ENCODE data around the gene NRROS.
"Not testable (repeated sequence)": the region's sequence is repeated elsewhere in the genome, so short reads cannot be mapped to it uniquely, and the experiment has no call there.

The NRROS gene

GRCh38 chr3:196639483-196640296, at the start of gene NRROS:
TSS of gene NRROS (plus strand) at chr3:196639694. CDS start at chr3:196654540, 14,846 bp downstream.
- DNase-seq, result peak; percentile 71

GRCh38 chr3:196590279-196590678, 49.2 kb upstream of the NRROS start:
- no peak for DNase-seq

- no peak for DNase-seq
Measured at GRCh38 chr3:196596355-196596754, 43.1 kb upstream of the NRROS start.

DNA sequence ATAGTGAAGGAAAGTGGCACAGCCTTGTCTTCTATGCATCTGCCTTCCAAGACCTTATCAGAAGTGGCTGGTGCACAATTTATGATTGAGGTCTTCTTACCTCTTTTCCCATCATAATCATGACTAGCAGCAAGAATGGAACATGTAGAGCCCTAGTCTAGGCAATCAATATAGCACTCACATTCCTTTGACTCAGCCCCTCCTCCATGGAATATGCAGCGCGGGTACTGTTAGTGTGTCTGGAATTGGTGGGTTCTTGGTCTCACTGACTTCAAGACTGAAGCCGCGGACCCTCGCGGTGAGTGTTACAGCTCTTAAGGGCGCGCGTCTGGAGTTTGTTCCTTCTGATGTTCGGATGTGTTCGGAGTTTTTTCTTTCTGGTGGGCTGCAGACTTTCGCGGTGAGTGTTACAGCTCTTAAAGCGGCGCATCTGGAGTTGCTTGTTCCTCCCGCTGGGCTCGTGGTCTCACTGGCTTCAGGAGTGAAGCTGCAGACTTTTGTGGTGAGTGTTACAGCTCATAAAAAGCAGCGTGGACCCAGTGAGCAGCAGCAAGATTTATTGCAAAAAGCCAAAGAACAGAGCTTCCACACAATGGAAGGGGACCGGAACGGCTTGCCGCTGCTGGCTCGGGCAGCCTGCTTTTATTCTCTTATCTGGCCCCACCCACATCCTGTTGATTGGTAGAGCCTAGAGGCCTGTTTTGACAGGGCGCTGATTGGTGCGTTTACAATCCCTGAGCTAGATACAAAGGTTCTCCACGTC, 41.3 kb upstream of the NRROS start:
- DNase-seq, result not testable (repeated sequence)

DNA sequence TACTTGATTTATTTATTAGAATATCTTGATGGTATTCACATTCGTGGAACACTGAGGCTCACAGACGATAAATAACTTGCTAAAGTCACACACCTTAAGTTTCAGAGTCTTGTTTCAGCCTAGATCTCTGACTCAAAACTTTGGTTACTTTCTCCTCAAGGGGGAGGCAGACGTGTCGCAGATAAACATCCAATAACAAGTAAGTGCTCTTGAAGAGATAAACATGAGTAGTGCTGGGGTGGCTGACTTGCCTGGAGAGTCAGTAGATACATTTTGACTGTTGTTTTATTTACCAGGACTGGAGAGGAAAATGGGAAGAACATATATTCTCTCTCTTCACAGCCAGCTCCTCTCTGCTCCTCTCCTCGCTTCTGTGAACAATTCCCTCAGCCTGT, 39.8 kb upstream of the NRROS start:
- no peak for DNase-seq

DNA sequence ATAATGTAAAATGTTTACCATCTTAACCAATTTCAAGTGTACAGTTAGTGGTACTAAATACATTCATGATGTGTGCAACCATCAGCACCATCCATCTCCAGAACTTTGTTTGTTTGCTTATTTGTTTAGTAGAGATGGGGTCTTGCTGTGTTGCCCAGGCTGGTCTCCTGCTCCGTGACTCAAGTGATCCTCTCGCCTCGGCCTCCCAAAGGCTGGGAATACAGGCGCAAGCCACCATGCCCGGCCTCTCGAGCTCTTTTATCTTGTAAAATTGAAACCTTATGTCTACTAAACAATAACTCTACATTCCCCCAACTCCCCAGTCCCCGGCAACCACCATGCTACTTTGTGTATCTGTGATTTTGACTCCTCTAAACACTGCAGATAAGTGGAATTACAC, 39.1 kb upstream of the NRROS start:
- DNase-seq, result no peak

DNA sequence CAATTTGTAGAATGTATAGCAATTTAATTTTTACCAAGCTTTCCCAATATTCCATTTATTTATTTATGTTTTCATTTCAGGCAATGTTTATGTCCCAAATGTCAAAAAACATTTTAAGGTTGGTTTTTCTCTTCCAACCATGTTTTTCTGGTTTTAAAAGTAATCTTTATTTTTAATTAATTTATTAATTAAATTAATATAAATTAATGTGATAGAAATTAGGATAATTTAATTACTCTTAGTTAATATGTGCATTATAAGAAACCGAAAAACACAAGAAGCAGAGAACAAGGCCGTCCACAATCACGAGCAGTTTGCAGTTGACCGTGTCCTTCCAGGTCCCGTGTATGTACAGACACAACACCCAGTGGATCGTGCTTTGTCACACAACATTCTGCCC, 36.8 kb upstream of the NRROS start:
- no peak for DNase-seq

- no peak for DNase-seq
Measured at GRCh38 chr3:196603683-196604082, 35.8 kb upstream of the NRROS start.

DNA sequence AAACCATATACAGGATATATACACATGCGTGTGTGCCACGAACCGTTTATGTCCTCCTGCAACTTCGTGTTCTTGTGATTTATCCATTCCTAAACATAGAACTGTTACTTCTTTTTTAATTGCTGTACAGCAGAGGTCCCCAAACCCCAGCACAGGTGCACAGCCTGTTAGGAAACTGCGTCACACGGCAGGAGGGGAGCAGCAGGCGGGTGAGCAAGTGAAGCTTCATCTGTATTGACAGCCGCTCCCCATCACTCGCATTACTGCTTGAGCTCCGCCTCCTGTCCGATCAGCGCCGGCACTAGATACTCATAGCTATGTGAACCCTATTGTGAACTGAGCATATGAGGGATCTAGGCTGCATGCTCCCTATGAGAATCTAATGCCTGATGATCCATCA, 34.9 kb upstream of the NRROS start:
- no peak for DNase-seq

- DNase-seq, result no peak
Measured at GRCh38 chr3:196608693-196609092, 30.8 kb upstream of the NRROS start.

- DNase-seq, result peak; percentile 89
Measured at GRCh38 chr3:196609343-196609775, 30.1 kb upstream of the NRROS start.

DNA sequence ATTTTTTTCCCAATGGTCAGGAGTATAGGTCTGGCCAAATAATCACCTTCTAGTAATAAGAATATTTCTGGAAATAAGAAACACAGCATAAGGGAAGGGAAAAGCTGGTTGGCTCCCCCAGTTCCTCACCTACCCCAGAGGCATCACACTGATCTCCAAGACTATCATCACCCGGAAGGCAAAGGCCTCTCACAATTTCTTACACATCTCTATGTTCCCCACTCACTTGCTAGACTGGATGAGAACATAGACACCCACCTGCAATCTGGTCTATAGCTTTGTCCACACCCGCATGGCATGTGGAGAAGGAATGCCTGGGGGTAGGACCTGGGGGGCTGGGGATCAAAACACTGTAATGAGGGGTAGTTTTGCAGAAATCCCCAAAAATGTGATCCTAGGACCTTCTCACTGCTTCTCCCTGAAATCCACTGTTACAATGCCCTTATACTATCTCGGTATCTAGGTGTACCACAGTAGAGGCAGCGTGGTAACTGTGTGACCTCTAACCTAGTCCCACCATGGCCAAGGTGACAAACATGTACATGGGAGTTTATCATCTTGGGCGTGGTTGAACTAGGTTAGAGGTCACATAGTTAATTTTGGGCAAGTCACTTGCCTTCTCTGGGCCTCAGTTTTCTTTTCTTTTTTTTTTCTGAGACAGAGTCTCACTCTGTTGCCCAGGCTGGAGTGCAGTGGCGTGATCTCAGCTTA, 29.5 kb upstream of the NRROS start:
- no peak for DNase-seq

DNA sequence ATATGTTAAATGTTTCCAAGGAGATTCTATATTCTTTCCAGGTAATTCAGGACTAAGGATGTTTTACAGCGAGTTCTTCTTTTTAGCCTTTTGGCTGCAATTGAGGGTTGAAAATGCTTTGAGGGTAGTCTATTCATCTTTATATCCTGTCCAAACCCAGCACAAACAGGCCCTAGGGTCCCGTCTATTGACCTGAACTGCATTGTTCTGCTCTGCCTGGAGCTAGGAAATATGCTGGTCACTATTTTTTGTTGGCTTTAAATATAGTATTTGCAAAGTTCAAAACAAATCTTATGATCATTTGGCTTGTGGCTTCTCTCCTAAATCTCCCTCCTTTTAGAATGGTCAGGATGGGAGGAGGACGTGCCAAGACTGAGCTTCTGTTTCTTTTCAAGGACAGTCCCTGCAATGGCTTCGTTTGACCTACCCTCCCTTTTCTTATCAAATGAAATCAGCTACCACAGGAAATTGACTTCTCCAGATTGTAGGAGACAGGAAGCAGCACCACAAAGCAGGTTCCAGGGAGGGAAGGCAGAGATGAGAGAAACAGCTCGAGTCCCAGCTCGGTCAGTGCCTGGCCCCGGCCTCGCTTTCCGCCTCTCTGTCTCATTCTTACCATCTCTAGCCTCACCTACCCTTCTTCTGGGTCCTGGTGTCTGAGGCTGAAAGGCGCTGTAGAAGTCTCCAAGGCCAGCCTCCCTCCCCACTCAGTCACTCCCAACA, 27.6 kb upstream of the NRROS start:
- DNase-seq, result no peak

- DNase-seq, result not testable (repeated sequence)
Measured at GRCh38 chr3:196615234-196615633, 24.3 kb upstream of the NRROS start.

DNA sequence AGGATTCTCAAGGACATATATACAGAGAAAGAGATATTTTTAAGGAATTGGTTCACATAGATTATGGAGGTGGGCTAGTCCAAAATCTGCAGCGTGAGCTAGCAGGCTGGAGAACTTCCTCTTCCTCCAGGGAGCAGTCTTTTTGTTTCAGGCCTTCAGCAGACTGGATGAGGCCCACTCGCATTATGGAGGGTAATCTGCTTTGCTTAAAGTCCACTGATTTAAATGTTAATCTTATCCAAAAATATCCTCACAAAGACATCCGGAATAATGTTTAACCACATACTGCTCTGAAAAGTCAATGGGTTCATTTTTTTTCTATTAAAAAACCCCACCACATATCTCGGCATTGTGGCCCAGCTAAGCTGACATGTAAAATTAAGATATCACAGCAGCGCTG, 22.2 kb upstream of the NRROS start:
- no peak for DNase-seq

DNA sequence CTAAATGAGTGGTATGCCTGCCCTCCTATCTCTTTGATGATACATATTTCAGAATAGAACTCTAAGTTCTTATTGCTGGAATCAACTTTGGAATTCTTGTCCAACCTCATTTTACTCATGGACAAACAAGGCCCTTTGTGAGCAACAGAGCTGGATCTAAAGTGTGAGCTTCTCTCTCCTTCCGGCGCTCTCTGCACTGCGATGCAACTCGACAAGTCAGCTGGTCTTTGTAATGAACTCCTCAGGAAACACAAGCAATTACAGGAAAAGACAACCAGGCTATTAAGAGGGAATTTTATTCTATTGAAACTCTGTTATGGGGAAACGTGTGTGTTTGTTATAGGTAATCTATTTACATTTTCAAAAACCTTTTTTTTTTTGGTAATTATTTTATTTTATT, 20.3 kb upstream of the NRROS start:
- DNase-seq, result no peak

- not testable (repeated sequence) for DNase-seq
Measured at GRCh38 chr3:196619627-196620026, 19.9 kb upstream of the NRROS start.

DNA sequence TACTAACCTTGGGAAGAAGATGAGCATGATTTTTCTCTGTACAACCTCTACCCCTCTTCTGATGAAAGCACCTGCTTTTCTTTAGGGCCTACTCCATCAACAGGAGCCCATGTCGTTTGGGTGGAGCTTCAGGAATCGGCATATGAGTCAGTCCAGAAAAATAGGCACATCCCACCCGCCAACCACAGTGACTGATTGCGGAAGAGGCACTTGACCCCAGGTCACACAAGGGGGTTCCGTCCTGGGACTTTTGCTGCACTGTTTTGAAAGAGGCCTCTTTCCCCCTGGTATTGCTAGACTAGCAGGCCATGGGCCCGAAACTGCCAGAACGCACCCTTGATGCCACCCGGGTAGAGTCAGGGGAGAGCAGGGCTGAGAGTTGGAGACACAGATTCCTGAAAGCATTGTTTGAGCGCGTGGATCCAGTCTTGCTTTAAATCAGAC, 19.3 kb upstream of the NRROS start:
- DNase-seq, result no peak

DNA sequence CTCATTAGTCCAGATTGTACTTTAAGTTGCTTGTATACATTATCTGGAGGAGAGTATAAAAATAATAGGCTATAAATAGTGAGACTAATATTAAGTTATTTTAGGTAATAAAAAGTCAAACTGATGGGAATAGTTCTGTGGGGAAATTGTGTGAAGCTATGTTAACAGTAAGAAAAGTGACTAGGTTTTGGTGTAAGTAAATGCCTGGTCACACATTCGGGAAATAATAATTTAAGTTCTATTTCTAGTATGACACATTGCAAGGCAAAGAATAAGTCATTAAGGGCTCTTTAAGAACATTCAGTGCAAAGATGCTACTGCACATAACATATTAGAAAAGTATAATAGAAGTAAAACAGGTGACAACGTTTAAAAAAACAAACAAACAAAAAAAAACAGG, 18.8 kb upstream of the NRROS start:
- no peak for DNase-seq

DNA sequence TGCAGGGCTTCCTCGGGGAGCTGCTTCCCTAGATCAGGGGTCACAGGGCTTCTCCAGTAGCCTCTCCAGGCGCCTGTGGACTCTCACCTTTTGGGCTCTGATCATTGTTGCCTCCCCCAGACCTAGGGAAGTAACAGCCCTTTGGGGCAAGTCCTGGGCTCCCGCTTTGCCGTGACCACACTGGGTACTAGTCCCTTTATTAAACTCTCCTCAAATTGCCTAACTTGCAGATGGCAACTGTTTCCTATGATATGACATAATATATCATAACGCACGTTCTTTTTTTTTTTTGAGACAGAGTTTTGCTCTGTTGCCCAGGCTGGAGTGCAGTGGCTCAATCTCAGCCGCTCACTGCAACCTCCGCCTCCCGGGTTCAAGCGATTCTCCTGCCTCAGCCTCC, 17.9 kb upstream of the NRROS start:
- DNase-seq, result no peak

DNA sequence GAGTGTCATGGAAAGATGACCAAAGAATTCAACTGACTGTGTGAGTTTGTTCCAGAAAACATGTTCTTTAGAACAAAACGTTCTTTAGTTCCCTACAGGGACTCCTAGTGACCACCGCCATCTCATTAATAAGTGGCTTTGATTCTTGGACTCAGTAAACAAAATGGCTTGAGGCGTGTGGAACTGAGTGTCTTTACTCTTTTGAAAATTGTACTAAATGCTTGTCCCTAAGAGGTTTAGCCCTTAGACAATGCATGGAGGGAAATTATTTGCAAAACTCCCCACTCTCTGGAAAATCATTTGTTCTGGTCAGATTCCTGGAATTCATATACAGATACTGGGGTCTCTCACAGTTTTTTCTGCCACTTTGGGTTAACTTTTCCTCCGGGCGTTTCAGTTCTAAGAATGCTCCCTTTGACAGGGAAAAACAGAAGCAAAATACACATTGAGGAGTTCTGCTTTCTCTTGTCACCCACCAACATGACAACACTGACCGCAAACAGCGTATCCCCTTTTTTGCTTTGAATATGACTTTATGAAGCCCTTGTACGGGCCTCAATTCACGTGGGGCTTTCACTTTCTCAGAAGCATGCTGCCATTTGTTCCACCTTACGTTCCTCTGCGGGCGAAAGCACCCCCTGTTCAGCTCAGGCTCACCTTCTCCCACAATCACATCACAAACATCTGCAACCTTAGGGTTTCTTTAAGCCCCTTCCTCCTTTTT, 15.3 kb upstream of the NRROS start:
- DNase-seq, result no peak

DNA sequence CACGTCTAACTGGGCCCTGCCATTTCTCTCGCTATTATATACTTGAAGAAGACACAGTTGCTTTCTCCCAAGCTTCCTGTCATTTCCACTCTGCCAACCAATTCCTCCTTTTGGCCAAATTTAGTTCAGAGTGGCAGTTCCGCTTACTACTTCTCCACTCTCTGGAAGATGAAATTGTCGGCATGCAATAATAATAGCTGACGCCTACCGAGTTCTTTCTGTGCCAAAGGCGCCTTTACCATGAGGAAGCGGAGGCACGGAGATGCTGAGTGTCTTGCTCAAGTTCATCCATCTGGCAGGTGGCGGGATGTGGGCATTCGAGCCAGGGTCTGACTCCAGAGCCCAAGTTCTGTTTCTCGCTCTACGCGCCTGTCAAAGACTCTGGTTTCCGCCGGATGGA, 14.6 kb upstream of the NRROS start:
- no peak for DNase-seq
